K562 (cell line): ENCODE measurements around the gene MIER2.

Experiments used
- ARNT ChIP-seq, 2 experiments: fragments of 450-650 bp; IDR thresholded peaks; 2 replicates each; pipeline ENCODE4 v1.6.1; 2016; ENCODE audit warnings: mild to moderate bottlenecking in 1 of 2
- CTCF ChIP-seq, 3 experiments: IDR thresholded peaks in 2 of 3; conservative IDR thresholded peaks in 1 of 3; 2 replicates each; pipeline ENCODE4 v1.5.1; 2011 to 2012; ENCODE audit warnings: low read length in 3 of 3, mild to moderate bottlenecking in 3 of 3, control low read depth in 2 of 3, improper control_type of control experiment in 1 of 3, inconsistent platforms in 1 of 3, low read depth in 1 of 3, mixed read lengths in 1 of 3, moderate library complexity in 1 of 3; ENCODE audit not compliant: insufficient read depth in 2 of 3
- ELF4 ChIP-seq: fragments of 450-650 bp; formaldehyde crosslinking; IDR thresholded peaks from 2 replicates; pipeline ENCODE4 v1.4.0; 2022; ENCODE audit warnings: missing genetic modification characterization
- ERF ChIP-seq: fragments of 450-650 bp; formaldehyde crosslinking; IDR thresholded peaks from 2 replicates; pipeline ENCODE4 v1.4.0; 2020; ENCODE audit warnings: mild to moderate bottlenecking, mixed read lengths
- NFXL1 ChIP-seq: fragments of 450-650 bp; formaldehyde crosslinking; IDR thresholded peaks from 2 replicates; pipeline ENCODE4 v1.4.0; 2021; ENCODE audit warnings: mild to moderate bottlenecking
- NR4A1 ChIP-seq, 2 experiments: fragments of 250-450 bp in 1 of 2; fragments of 450-650 bp in 1 of 2; sonication (Bioruptor Pico) in 1 of 2; IDR thresholded peaks; 2 replicates each; pipeline versions ENCODE4 v1.4.0 to v1.6.1; 2016 to 2020; ENCODE audit warnings: mild to moderate bottlenecking in 2 of 2, missing compliant biosample characterization in 1 of 2, missing genetic modification characterization in 1 of 2, moderate library complexity in 1 of 2
- PML ChIP-seq: IDR thresholded peaks from 2 replicates; pipeline ENCODE4 v1.6.1; 2012; ENCODE audit warnings: low read length, inconsistent platforms
- POLR3A ChIP-seq: IDR thresholded peaks from 2 replicates; pipeline ENCODE4 v1.6.1; 2011; ENCODE audit warnings: borderline replicate concordance, mild to moderate bottlenecking, moderate library complexity; ENCODE audit not compliant: insufficient read length, insufficient read depth; ENCODE audit errors: extremely low read depth
- USF1 ChIP-seq: sonication (generic); formaldehyde crosslinking; IDR thresholded peaks from 2 replicates; pipeline ENCODE4 v1.9.0; 2022; ENCODE audit warnings: mild to moderate bottlenecking, missing genetic modification reagents
- ZNF224 ChIP-seq: sonication (generic); formaldehyde crosslinking; IDR thresholded peaks from 2 replicates; pipeline ENCODE4 v1.8.0; 2022; ENCODE audit warnings: mild to moderate bottlenecking, missing genetic modification reagents

- TF ChIP-seq CTCF (IDR thresholded peaks at IDR 0.05 in 2 of 3, conservative IDR thresholded peaks at IDR 0.05 in 1 of 3; ENCODE audit: insufficient read depth in 2 of 3, low read depth in 1 of 3, low read length in 3 of 3) (no peak), NR4A1 (CRISPR knock-in tag; IDR thresholded peaks at IDR 0.05) (no peak), NR4A1 (tag; IDR thresholded peaks at IDR 0.05) (no peak), ZNF224 (CRISPR knock-in tag) (no peak), USF1 (CRISPR knock-in tag) (no peak), ERF (no peak), PML (no peak), ARNT (IDR thresholded peaks at IDR 0.05) (no peak), ELF4 (CRISPR knock-in tag) (no peak), POLR3A (no peak), NFXL1 (CRISPR knock-in tag) (no peak)
Observed at GRCh38 chr19:262125-262524, 82.5 kb downstream of the MIER2 start.
